HK-2 (cell line): ENCODE measurements around the gene CPE.

Source experiments
- DNase-seq: peaks from one replicate; pipeline ENCODE4 v3.0.0-alpha.2; 2018; ENCODE audit not compliant: unreplicated experiment

The CPE gene

GRCh38 chr4:165364452-165365080 lies 14.2 kb upstream of the CPE start:
- no peak for DNase-seq

GRCh38 chr4:165367040-165367439 lies 11.8 kb upstream of the CPE start:
- no peak for DNase-seq

GRCh38 chr4:165368114-165368513 lies 10.7 kb upstream of the CPE start:
- DNase-seq, result no peak

GRCh38 chr4:165368567-165368966 lies 10.2 kb upstream of the CPE start:
- no peak for DNase-seq

GRCh38 chr4:165369522-165369921 lies 9.3 kb upstream of the CPE start:
- DNase-seq, result no peak

GRCh38 chr4:165370530-165370929 lies 8.3 kb upstream of the CPE start:
- no peak for DNase-seq

- no peak for DNase-seq
Observed at GRCh38 chr4:165375465-165375864, 3.3 kb upstream of the CPE start.

- DNase-seq, result no peak
Observed at GRCh38 chr4:165378398-165378744, 437 bp upstream of the CPE start.

- no peak for DNase-seq
Observed at GRCh38 chr4:165379678-165380064, 863 bp downstream of the CPE start.

- DNase-seq, result no peak
Observed at GRCh38 chr4:165380805-165381204, 2.0 kb downstream of the CPE start.

GRCh38 chr4:165381821-165382373 lies 3.1 kb downstream of the CPE start:
- DNase-seq, result no peak

GRCh38 chr4:165382640-165383039 lies 3.8 kb downstream of the CPE start:
- DNase-seq, result no peak

GRCh38 chr4:165383591-165384073 lies 4.8 kb downstream of the CPE start:
- DNase-seq, result no peak

GRCh38 chr4:165384186-165384585 lies 5.4 kb downstream of the CPE start:
- no peak for DNase-seq

- no peak for DNase-seq
Observed at GRCh38 chr4:165384598-165384997, 5.8 kb downstream of the CPE start.

GRCh38 chr4:165385126-165385525 lies 6.3 kb downstream of the CPE start:
- no peak for DNase-seq

GRCh38 chr4:165386328-165386727 lies 7.5 kb downstream of the CPE start:
- DNase-seq, result no peak

GRCh38 chr4:165388756-165389155 lies 9.9 kb downstream of the CPE start:
- no peak for DNase-seq

- DNase-seq, result no peak
Observed at GRCh38 chr4:165393051-165393450, 14.2 kb downstream of the CPE start.

- DNase-seq, result no peak
Observed at GRCh38 chr4:165393704-165394103, 14.9 kb downstream of the CPE start.

GRCh38 chr4:165394275-165394674 lies 15.5 kb downstream of the CPE start:
- DNase-seq, result no peak

- DNase-seq, result no peak
Observed at GRCh38 chr4:165398570-165398969, 19.8 kb downstream of the CPE start.

GRCh38 chr4:165402375-165402774 lies 23.6 kb downstream of the CPE start:
- no peak for DNase-seq

GRCh38 chr4:165403048-165403447 lies 24.2 kb downstream of the CPE start:
- DNase-seq, result no peak
